DND-41 (cell line): ENCODE measurements around the gene DYNC1H1.

Source experiments
- ATAC-seq: fragments of 200-7000 bp; cut with Tn5 transposase; 3 replicates; pipeline ENCODE4 v1.9.1; 2021; ENCODE audit warnings: low read depth; ENCODE audit not compliant: insufficient read depth
- DNase-seq: peaks from one replicate; pipeline ENCODE4 v3.0.0-alpha.2; 2020
- H2AFZ ChIP-seq: 2 replicates; pipeline ENCODE4 v1.6.0; 2012; ENCODE audit warnings: low read depth, low read length
- H3K27ac ChIP-seq: 2 replicates; pipeline ENCODE4 v1.5.1; 2012; ENCODE audit warnings: low read length, inconsistent platforms
- H3K27me3 ChIP-seq: fragments of 200-600 bp; sonication (generic); 2 replicates; pipeline ENCODE4 v1.6.0; 2012; ENCODE audit warnings: low read length, mild to moderate bottlenecking, inconsistent platforms; ENCODE audit not compliant: insufficient read depth, poor library complexity
- H3K36me3 ChIP-seq: 2 replicates; pipeline ENCODE4 v1.5.1; 2012; ENCODE audit warnings: low read length, inconsistent platforms; ENCODE audit not compliant: insufficient read depth
- H3K4me1 ChIP-seq: 2 replicates; pipeline ENCODE4 v1.5.1; 2012; ENCODE audit warnings: mild to moderate bottlenecking, low read length; ENCODE audit not compliant: insufficient read depth
- H3K4me2 ChIP-seq: 2 replicates; pipeline ENCODE4 v1.6.0; 2012; ENCODE audit warnings: mild to moderate bottlenecking, moderate library complexity, low read length, inconsistent platforms; ENCODE audit not compliant: insufficient read depth
- H3K4me3 ChIP-seq, 2 experiments: fragments of 200-600 bp in 1 of 2; shearing (Covaris generic) in 1 of 2; 2 replicates each; pipeline ENCODE4 v1.5.1; 2012 to 2016; ENCODE audit warnings: inconsistent platforms in 2 of 2, low read length in 2 of 2, mild to moderate bottlenecking in 2 of 2, low read depth in 1 of 2, moderate library complexity in 1 of 2
- H3K79me2 ChIP-seq: 2 replicates; pipeline ENCODE4 v1.6.0; 2012; ENCODE audit warnings: low read length, inconsistent platforms; ENCODE audit not compliant: insufficient read depth
- H3K9ac ChIP-seq: 2 replicates; pipeline ENCODE4 v1.6.0; 2012; ENCODE audit warnings: low read depth, mild to moderate bottlenecking, inconsistent platforms, low read length, moderate library complexity
- H3K9me3 ChIP-seq: 2 replicates; pipeline ENCODE4 v1.5.1; 2012; ENCODE audit warnings: low read length, moderate library complexity, mild to moderate bottlenecking, inconsistent platforms; ENCODE audit not compliant: insufficient read depth, severe bottlenecking
- H4K20me1 ChIP-seq: 2 replicates; pipeline ENCODE4 v1.6.0; 2012; ENCODE audit warnings: low read length; ENCODE audit not compliant: insufficient read depth
- EZH2 ChIP-seq: IDR thresholded peaks from 3 replicates; pipeline ENCODE4 v1.6.1; 2012; ENCODE audit warnings: borderline replicate concordance, low read depth, mild to moderate bottlenecking, moderate library complexity, low read length, inconsistent platforms; ENCODE audit not compliant: severe bottlenecking
- TF ChIP-seq, protein P1 (sequence below): IDR thresholded peaks from 2 replicates; pipeline ENCODE4 v1.5.1; 2012; ENCODE audit warnings: borderline replicate concordance, low read length, moderate library complexity, mild to moderate bottlenecking; ENCODE audit not compliant: poor library complexity, severe bottlenecking; ENCODE audit errors: extremely low read depth

The DYNC1H1 gene

DNA sequence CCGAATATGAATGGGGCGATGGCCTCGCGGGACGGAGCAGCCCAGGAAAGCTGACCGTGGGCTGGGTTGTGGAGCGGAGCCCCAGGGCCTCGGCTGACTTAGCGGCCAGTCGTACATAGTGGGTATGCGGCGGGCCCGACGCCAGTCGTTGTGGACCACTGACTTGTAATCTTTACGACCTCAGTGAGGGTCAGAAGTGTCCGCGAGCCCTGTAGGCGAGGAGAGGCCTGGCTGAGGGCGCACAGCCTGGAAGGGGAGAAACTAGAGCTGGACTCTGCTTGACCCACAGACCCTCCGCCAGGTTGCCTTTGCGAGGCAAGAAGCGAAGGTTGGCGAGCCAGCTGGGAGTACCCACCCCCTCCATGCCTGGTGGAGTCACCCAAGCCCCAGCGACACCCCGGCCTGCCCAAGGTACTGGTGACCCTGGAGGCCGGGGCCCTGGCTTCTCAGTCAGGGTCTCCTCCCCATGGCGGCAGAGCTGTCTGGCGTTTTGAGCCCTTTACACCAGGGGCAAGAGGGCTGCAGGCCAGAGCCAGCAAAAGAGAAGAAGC is 15.6 kb upstream of the DYNC1H1 start:
- H3K27me3 ChIP-seq = no peaks in the 10 kb centered on the region

DNA sequence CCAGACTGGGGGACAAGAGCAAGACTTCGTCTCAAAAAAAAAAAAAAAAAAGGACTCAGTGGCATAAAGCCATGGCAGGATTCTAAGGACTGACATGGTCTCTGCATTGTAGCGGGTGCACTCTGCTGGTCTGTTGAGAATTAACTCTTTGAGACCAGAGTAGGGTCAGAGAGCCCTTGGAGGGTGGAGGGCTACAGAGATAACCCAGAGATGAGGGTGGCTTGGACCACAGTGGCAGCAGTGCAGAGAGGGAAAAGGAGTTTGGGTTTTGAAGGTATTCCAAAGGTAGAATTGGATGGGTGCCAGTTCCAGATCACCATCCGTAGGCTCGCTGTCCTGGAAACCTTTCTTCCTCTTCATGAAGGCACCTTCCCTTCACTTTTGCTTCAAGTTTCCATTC is 14.3 kb upstream of the DYNC1H1 start:
- Histone ChIP-seq H3K9me3 (no peaks in the 10 kb centered on the region), H3K4me3 (no peak overlapping the region), H3K4me1 (peaks cover 24% of the 10 kb centered on the region), H3K27me3 (no peaks in the 10 kb centered on the region), H3K36me3 (no peaks in the 10 kb centered on the region), H4K20me1 (no peaks in the 10 kb centered on the region), H2AFZ (no peak overlapping the region), H3K4me2 (peak overlapping the region; percentile 13; the same call in 1 of the 2 replicates), H3K79me2 (peaks cover 19% of the 10 kb centered on the region), H3K9ac (no peak overlapping the region), H3K27ac (no peak overlapping the region)
- no peak for TF ChIP-seq EZH2
- TF ChIP-seq, protein P1, sequence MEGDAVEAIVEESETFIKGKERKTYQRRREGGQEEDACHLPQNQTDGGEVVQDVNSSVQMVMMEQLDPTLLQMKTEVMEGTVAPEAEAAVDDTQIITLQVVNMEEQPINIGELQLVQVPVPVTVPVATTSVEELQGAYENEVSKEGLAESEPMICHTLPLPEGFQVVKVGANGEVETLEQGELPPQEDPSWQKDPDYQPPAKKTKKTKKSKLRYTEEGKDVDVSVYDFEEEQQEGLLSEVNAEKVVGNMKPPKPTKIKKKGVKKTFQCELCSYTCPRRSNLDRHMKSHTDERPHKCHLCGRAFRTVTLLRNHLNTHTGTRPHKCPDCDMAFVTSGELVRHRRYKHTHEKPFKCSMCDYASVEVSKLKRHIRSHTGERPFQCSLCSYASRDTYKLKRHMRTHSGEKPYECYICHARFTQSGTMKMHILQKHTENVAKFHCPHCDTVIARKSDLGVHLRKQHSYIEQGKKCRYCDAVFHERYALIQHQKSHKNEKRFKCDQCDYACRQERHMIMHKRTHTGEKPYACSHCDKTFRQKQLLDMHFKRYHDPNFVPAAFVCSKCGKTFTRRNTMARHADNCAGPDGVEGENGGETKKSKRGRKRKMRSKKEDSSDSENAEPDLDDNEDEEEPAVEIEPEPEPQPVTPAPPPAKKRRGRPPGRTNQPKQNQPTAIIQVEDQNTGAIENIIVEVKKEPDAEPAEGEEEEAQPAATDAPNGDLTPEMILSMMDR = no peak
- DNase-seq (no peak), ATAC-seq (no peak)

More for the DNA sequence above, 15.6 kb upstream of the DYNC1H1 start:
- Histone ChIP-seq H3K36me3 (no peaks in the 10 kb centered on the region), H3K4me3 (peak overlapping the region; percentile 53 to 88), H3K9me3 (no peaks in the 10 kb centered on the region), H3K79me2 (peaks cover 19% of the 10 kb centered on the region), H3K4me2 (peak overlapping the region; percentile 96), H3K27ac (peak overlapping the region; percentile 86), H3K4me1 (peaks cover 24% of the 10 kb centered on the region), H3K9ac (peak overlapping the region; percentile 76), H4K20me1 (no peaks in the 10 kb centered on the region), H2AFZ (peak overlapping the region; percentile 90)
- ATAC-seq (no peak), DNase-seq (no peak)
- TF ChIP-seq, protein P1 = no peak
- TF ChIP-seq EZH2 = no peak

DNA sequence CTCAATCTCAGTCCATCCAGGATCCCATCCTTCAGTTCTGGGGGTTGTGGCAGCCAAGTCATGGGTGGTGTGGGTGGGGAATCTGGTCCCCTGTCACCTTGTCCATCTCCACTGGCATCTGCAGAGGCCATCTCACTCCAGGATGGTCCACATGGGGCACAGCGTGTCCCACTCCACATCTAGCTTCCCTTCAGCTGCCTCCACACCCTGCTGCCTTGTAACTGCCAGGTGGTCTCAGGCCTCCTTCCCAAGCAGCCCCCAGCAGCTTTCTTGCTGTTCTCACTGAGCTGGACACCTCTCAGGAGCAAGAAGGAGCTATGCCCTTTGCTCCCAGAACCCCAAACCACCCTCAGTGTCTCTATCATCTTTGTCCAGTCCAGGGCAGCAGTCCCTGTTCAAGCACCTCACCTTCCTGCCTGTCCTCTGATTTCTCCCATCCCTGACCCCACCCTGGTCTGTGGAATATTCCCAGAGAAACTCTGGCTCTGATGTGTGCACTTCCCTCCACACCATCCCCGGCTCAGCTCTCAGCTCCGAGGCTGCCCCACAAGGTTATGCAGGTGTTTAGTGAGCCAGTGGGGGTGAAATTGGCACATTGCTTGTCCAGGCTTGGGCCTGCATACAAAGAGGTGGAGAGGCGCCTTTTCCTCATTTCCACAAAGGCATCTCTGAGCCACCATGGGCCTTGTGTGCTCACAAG is 13.7 kb upstream of the DYNC1H1 start:
- H3K36me3 ChIP-seq = no peaks in the 10 kb centered on the region
- DNase-seq (no peak), ATAC-seq (no peak)
- peaks cover 24% of the 10 kb centered on the region for H3K4me1 ChIP-seq
- H2AFZ ChIP-seq = no peak overlapping the region
- no peaks in the 10 kb centered on the region for H3K9me3 ChIP-seq
- H3K4me3 ChIP-seq = no peak overlapping the region
- no peak overlapping the region for H3K27ac ChIP-seq
- peaks cover 19% of the 10 kb centered on the region for H3K79me2 ChIP-seq
- no peaks in the 10 kb centered on the region for H4K20me1 ChIP-seq
- TF ChIP-seq EZH2 = no peak
- TF ChIP-seq, protein P1 = no peak
- H3K27me3 ChIP-seq = no peaks in the 10 kb centered on the region
- no peak overlapping the region for H3K9ac ChIP-seq
- H3K4me2 ChIP-seq = no peak overlapping the region
